ENCODE measurements around the gene FANCE.
A peak's percentile ranks its signal among the peaks of the same experiment; 100 is the strongest.

Gene FANCE, protein sequence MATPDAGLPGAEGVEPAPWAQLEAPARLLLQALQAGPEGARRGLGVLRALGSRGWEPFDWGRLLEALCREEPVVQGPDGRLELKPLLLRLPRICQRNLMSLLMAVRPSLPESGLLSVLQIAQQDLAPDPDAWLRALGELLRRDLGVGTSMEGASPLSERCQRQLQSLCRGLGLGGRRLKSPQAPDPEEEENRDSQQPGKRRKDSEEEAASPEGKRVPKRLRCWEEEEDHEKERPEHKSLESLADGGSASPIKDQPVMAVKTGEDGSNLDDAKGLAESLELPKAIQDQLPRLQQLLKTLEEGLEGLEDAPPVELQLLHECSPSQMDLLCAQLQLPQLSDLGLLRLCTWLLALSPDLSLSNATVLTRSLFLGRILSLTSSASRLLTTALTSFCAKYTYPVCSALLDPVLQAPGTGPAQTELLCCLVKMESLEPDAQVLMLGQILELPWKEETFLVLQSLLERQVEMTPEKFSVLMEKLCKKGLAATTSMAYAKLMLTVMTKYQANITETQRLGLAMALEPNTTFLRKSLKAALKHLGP

DNA sequence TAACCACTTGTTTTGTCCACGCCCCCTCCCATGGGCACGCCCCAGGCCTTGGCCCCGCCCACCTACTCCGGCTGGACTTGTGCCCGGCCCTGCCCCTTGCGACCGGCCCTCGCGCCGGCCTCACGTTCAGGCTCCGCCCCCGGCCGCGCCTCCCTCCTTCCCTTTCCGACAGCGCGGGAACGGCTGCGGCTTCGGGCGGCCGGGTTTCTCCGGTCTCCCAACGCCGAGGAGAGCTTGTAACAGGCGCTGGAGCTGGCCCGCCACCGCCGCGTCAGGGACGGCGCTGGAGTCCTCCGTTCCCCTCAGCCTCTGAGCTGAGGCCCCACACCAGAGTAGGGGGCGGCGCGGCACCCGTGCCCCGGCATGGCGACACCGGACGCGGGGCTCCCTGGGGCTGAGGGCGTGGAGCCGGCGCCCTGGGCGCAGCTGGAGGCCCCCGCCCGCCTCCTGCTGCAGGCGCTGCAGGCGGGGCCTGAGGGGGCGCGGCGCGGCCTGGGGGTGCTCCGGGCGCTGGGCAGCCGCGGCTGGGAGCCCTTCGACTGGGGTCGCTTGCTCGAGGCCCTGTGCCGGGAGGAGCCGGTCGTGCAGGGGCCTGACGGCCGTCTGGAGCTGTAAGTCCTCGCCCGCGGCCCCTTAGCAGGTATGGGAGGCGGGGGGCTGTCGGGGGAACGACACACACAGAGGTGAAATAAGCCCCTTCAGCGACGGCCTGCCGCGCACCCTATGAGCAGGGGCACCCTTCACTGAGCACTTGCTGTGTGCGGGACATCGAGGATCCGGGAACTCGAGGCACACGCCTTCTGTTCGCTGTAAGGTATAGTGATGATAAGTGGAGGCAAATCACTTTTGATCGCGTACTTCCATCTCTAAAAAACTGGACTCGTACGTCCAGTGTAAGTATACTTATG lies at the start of gene FANCE:
TSS of gene FANCE (plus strand) at position 156 of the 908 bp plus-strand sequence. CDS start at position 364, 208 bp downstream.
- H3K4me1 ChIP-seq (ENCODE audit: control insufficient read depth, insufficient read depth, low read length), result peaks cover 26% of the 10 kb centered on the region
- H3K9me3 ChIP-seq (ENCODE audit: control insufficient read depth, insufficient read depth, low read length), result no peaks in the 10 kb centered on the region
- H3K27me3 ChIP-seq (ENCODE audit: control insufficient read depth, insufficient read depth, low read length), result peaks cover 9% of the 10 kb centered on the region
- peak within 1 kb of the TSS; percentile 71 for H3K4me3 ChIP-seq (ENCODE audit: low read depth, low read length)
- peak within 1 kb of the TSS; percentile 81 for H3K27ac ChIP-seq (ENCODE audit: low read depth, low read length)
- H3K9ac ChIP-seq (ENCODE audit: low read depth, low read length), result no peak within 1 kb of the TSS; the same call in 1 of the 2 replicates
- H3K36me3 ChIP-seq (ENCODE audit: control insufficient read depth, insufficient read depth, low read length), result peaks cover 14% of the 10 kb centered on the region; the same call in 1 of the 2 replicates

DNA sequence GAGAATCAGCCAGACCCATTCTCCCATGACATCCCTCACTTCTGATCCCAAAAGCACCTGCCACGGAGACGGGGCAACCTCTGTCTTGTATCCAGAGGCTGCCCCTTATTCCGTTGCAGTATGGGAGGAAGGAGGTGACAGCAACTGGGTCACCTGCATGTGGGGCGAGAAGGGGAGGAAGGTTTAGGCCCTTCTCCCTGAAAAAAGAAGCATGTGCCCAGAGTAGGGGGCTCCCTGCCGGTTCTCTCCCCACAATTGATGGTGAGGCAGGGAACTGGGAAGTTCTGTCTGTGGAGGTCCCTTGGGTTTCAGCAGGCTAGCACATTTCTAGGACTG lies 49.3 kb upstream of the FANCE start:
- Histone ChIP-seq H3K36me3 (ENCODE audit: control insufficient read depth, insufficient read depth, low read length) (no peaks in the 10 kb centered on the region), H3K9me3 (ENCODE audit: control insufficient read depth, insufficient read depth, low read length) (no peaks in the 10 kb centered on the region), H3K27me3 (ENCODE audit: control insufficient read depth, insufficient read depth, low read length) (no peaks in the 10 kb centered on the region), H3K9ac (ENCODE audit: low read depth, low read length) (no peak overlapping the region), H3K4me3 (ENCODE audit: low read depth, low read length) (no peak overlapping the region), H3K27ac (ENCODE audit: low read depth, low read length) (no peak overlapping the region), H3K4me1 (ENCODE audit: control insufficient read depth, insufficient read depth, low read length) (peaks cover 2% of the 10 kb centered on the region; the same call in 1 of the 2 replicates)

DNA sequence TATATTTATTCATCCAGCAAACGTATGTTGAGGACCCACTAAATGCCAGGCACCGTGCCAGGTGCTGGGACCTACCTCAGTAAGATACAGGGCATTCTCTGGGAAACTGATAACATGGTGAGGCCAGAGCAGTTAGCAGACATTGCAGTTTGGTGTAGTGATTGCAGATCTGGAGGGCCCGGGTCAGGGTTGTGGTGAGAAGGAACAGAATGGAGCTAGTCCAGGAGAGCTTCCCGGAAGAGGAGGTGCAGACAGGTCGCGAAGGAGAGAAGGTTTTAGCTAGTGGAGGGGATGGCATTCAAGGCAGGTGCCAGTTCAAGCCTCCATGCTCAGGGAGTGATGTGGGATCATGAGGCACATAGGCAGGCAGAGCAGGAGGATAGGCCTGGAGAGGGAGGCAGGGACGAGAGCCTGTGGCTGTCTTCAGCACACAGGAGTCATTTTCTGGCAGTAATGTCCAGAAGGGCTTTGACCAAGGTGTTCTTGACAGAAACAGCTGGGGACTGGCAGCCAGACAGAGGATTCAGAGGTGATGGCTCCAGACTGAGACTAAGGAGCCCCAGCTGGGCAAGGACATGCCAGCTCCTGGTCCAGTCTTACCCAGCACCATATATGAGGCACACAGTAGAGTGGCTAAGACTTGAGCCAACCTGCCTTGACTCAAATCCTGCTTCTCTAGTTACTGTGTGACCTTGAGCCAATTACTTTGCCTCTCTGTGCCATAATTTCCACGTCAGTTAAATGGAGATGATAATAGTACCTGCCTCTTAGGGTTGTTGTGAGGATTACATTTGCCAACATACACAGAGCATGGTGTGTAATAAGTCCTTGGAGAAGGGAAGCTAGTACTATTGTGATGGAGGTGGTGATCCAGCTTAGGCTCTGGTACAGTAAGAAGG lies 48.3 kb upstream of the FANCE start:
- Histone ChIP-seq H3K4me3 (ENCODE audit: low read depth, low read length) (no peak overlapping the region), H3K27ac (ENCODE audit: low read depth, low read length) (no peak overlapping the region), H3K4me1 (ENCODE audit: control insufficient read depth, insufficient read depth, low read length) (no peaks in the 10 kb centered on the region)

DNA sequence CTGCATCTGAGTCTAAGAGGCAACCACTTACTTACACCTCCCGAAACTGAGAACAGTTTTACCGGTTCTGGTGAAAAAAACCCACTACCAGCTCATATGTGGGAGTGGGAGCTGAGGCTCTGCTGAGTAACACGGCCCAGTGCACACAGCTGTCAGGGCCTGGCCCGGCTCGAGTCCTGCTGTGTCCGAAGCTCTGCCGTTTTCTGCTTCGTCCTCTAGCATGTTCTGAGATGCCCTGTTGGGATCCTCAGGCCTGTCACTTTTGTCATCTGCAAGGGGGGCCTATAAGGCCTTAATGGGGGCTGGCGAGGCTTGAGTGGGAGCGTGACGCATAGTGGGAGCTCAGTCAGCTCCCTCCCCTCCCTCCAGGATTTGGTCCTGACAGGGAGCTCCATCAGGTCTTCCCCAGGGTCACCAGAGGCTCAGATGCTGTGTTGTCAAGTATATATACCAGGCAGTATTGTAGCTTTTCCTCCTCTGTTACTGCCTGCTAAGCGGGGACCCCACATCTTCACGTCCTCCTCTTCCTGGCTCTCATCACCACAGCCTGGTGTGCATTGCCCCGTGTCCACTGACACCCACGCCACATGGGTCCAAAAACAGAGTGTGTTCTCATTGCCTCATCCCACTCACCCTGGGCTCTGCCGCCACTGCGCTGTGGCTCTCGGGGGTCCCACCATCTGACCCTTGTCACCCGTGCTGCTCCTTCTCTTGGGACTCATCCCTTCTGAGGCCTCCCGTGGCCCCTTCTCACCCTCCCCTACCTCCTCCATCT lies 45.2 kb upstream of the FANCE start:
- H3K9me3 ChIP-seq (ENCODE audit: control insufficient read depth, insufficient read depth, low read length), result no peaks in the 10 kb centered on the region
- H3K4me1 ChIP-seq (ENCODE audit: control insufficient read depth, insufficient read depth, low read length), result no peaks in the 10 kb centered on the region
- no peak overlapping the region for H3K27ac ChIP-seq (ENCODE audit: low read depth, low read length)
- peaks cover 4% of the 10 kb centered on the region for H3K36me3 ChIP-seq (ENCODE audit: control insufficient read depth, insufficient read depth, low read length)
- no peak overlapping the region for H3K9ac ChIP-seq (ENCODE audit: low read depth, low read length)
- no peak overlapping the region for H3K4me3 ChIP-seq (ENCODE audit: low read depth, low read length)
- no peaks in the 10 kb centered on the region for H3K27me3 ChIP-seq (ENCODE audit: control insufficient read depth, insufficient read depth, low read length)

More for the DNA sequence above, 48.3 kb upstream of the FANCE start:
- no peaks in the 10 kb centered on the region for H3K27me3 ChIP-seq (ENCODE audit: control insufficient read depth, insufficient read depth, low read length)
- no peaks in the 10 kb centered on the region for H3K36me3 ChIP-seq (ENCODE audit: control insufficient read depth, insufficient read depth, low read length)
- H3K9me3 ChIP-seq (ENCODE audit: control insufficient read depth, insufficient read depth, low read length), result no peaks in the 10 kb centered on the region
- no peak overlapping the region for H3K9ac ChIP-seq (ENCODE audit: low read depth, low read length)

DNA sequence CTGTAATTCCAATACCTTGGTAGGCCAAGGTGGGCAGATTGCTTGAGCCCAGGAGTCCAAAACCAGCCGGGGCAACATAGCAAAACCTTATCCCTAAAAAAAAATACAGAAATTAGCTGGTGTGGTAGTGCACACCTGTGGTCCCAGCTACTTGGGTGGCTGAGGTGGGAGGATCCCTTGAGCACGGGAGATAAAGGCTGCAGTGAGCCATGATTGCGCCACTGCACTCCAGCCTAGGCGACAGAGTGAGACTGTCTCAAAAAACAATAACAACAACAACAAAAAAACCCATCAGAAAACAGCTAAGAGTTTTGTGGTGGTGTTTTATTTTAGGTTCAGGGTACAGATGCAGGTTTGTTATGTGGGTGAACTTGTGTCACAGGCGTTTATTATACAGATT lies 42.9 kb upstream of the FANCE start:
- Histone ChIP-seq H3K27ac (ENCODE audit: low read depth, low read length) (no peak overlapping the region), H3K27me3 (ENCODE audit: control insufficient read depth, insufficient read depth, low read length) (no peaks in the 10 kb centered on the region), H3K4me1 (ENCODE audit: control insufficient read depth, insufficient read depth, low read length) (no peaks in the 10 kb centered on the region), H3K9ac (ENCODE audit: low read depth, low read length) (no peak overlapping the region), H3K9me3 (ENCODE audit: control insufficient read depth, insufficient read depth, low read length) (no peaks in the 10 kb centered on the region), H3K4me3 (ENCODE audit: low read depth, low read length) (no peak overlapping the region), H3K36me3 (ENCODE audit: control insufficient read depth, insufficient read depth, low read length) (peaks cover 7% of the 10 kb centered on the region)

DNA sequence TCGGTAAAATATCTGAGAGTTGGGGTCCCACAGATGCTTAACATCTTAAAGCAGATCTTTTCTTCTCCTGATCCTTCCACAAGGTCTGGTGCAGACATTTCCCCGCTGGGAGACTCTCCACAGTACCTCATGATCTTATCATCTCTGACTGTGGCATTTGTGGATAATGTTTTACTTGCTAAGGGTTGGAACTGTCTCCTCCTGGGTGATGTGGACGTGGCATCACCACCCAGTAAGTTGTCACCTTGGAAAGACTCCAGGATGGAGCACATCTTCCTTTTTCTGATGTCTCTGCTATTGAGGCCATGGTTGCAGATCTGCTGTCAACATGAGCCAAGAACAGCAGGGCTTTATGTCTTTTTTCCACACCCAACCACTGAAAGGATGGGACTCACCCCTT lies 42.0 kb upstream of the FANCE start:
- H3K9ac ChIP-seq (ENCODE audit: low read depth, low read length), result no peak overlapping the region
- H3K9me3 ChIP-seq (ENCODE audit: control insufficient read depth, insufficient read depth, low read length), result no peaks in the 10 kb centered on the region
- H3K4me1 ChIP-seq (ENCODE audit: control insufficient read depth, insufficient read depth, low read length), result no peaks in the 10 kb centered on the region
- H3K27ac ChIP-seq (ENCODE audit: low read depth, low read length), result no peak overlapping the region
- no peaks in the 10 kb centered on the region for H3K27me3 ChIP-seq (ENCODE audit: control insufficient read depth, insufficient read depth, low read length)
- peaks cover 7% of the 10 kb centered on the region for H3K36me3 ChIP-seq (ENCODE audit: control insufficient read depth, insufficient read depth, low read length)
- H3K4me3 ChIP-seq (ENCODE audit: low read depth, low read length), result no peak overlapping the region

DNA sequence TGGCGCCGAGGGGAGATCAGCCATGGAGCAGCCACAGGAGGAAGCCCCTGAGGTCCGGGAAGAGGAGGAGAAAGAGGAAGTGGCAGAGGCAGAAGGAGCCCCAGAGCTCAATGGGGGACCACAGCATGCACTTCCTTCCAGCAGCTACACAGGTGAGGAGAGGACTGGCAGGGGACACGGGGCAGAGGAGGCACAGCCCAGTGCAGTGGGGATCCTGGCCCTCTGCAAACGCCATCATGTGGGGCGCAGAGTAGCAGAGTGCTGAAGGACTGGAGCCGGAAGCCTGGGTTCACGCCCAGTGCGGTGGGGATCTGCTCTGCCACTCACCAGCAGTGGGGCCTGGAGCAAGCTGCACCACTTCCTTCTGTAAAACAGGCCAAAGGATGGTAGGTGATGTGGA lies 41.1 kb upstream of the FANCE start:
- Histone ChIP-seq H3K36me3 (ENCODE audit: control insufficient read depth, insufficient read depth, low read length) (peaks cover 7% of the 10 kb centered on the region), H3K4me3 (ENCODE audit: low read depth, low read length) (no peak overlapping the region), H3K9ac (ENCODE audit: low read depth, low read length) (no peak overlapping the region), H3K27ac (ENCODE audit: low read depth, low read length) (no peak overlapping the region), H3K27me3 (ENCODE audit: control insufficient read depth, insufficient read depth, low read length) (no peaks in the 10 kb centered on the region), H3K4me1 (ENCODE audit: control insufficient read depth, insufficient read depth, low read length) (no peaks in the 10 kb centered on the region), H3K9me3 (ENCODE audit: control insufficient read depth, insufficient read depth, low read length) (no peaks in the 10 kb centered on the region)

DNA sequence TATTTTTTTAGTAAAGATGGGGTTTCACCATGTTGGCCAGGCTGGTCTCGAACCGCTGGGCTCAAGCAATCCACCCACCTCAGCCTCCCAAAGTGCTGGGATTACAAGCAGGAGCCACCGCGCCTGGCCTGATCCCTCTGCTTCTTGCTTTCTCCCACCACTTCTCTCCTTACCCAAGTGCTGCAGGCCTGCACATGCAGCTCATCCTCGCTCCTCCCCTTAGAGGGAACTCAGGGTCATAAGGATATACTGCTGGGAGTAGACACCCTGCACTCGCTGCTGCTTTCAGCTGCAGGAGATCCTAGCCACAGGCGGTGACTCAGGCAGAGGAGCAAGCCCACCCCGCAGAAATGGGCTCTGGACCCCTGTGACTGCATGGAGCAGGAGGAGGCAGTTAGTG lies 40.0 kb upstream of the FANCE start:
- H3K9me3 ChIP-seq (ENCODE audit: control insufficient read depth, insufficient read depth, low read length), result no peaks in the 10 kb centered on the region
- H3K27me3 ChIP-seq (ENCODE audit: control insufficient read depth, insufficient read depth, low read length), result no peaks in the 10 kb centered on the region
- no peak overlapping the region for H3K27ac ChIP-seq (ENCODE audit: low read depth, low read length)
- no peak overlapping the region for H3K4me3 ChIP-seq (ENCODE audit: low read depth, low read length)
- H3K36me3 ChIP-seq (ENCODE audit: control insufficient read depth, insufficient read depth, low read length), result peaks cover 7% of the 10 kb centered on the region
- no peaks in the 10 kb centered on the region for H3K4me1 ChIP-seq (ENCODE audit: control insufficient read depth, insufficient read depth, low read length)
- no peak overlapping the region for H3K9ac ChIP-seq (ENCODE audit: low read depth, low read length)

DNA sequence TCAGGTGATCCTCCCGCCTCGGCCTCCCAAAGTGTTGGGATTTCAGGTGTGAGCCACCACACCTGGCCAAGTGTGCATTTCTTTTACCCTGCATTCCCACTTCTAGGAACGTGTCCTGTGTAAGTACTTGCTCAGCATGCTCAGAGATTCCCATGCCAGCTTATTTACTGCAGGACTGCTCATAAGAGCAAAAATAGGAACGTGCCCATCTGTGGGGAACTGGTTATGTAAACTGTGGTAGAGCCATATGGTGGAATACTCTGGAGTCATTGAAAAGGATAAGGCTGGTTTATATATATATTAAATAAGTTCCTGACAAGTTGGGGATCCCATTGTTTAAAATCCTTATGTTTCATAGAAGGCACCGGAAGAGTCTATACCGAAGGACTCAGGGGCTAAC lies 38.2 kb upstream of the FANCE start:
- Histone ChIP-seq H3K4me3 (ENCODE audit: low read depth, low read length) (no peak overlapping the region), H3K27ac (ENCODE audit: low read depth, low read length) (no peak overlapping the region), H3K9me3 (ENCODE audit: control insufficient read depth, insufficient read depth, low read length) (no peaks in the 10 kb centered on the region), H3K27me3 (ENCODE audit: control insufficient read depth, insufficient read depth, low read length) (no peaks in the 10 kb centered on the region), H3K4me1 (ENCODE audit: control insufficient read depth, insufficient read depth, low read length) (no peaks in the 10 kb centered on the region; the same call in 1 of the 2 replicates), H3K36me3 (ENCODE audit: control insufficient read depth, insufficient read depth, low read length) (peaks cover 7% of the 10 kb centered on the region), H3K9ac (ENCODE audit: low read depth, low read length) (no peak overlapping the region)
